ENCODE results near the gene DOK7. TPM values are rescaled to one million over a fixed set of nuclear protein-coding genes. Genes with fewer than 3 reads are reported as not detected.

DOK7 gene
- total RNA-seq, 1 experiment from 2014 or later: not detected

DNA sequence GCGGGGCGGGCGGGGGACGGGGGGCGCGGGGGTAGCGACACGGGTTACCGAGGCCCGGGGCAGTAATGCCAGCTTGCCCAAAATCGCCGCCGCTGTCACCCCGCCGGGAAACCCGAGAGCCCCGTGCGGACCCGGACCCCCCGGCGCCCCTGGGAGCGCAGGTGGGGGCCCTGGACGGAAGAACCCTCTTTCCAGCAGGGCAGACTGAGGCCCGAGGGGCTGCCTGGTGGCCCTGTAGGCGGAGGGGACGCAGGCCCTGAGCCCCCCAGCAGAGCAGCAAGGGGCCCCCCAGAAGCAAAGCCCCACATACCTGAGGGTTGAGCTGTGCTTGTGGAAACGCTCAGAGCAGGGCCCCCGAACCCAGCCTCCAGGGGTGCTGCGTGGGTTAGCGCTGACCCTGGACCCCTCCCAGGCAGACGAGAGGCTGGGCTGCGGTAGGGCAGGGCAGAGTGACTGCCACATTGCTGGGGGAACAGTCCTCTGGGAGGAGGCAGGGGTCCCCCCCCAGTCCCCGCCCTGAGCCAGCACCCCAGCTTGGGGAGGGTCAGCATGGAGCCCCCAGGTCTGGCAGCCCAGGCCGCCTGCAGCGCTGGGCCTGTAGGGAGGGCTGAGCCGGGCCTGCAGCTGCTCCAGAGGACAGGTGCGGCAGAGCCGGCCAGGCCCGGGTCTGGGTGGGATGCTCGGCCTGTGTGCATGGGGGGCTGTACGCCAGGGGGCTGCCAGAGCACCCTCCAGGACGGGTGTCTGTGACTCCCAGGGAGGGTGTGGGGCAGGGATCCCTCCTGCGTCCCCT, 646 bp downstream of the DOK7 start:
- intact Hi-C loops (cut with micrococcal nuclease; ENCODE audit: unreplicated experiment): no loop called here
- no TSS peak for BruUV-seq (replicated peaks)
- H3K27me3 ChIP-seq (replicated peaks; ENCODE audit: insufficient read depth, low read depth, low read length, poor library complexity): no peaks in the 10 kb centered on the region
- no peak overlapping the region for H3K27ac ChIP-seq (ENCODE audit: low read depth, low read length, poor library complexity, severe bottlenecking)
- ChIA-PET CTCF (no interaction called here), POLR2A (ENCODE audit: low non-redundant PET) (no interaction called here)
- H3K36me3 ChIP-seq (ENCODE audit: insufficient read depth, low read length, poor library complexity, severe bottlenecking): no peaks in the 10 kb centered on the region
- no peaks in the 10 kb centered on the region for H3K4me1 ChIP-seq (ENCODE audit: insufficient read depth, low read length, poor library complexity, severe bottlenecking)
- no peak overlapping the region for H3K4me3 ChIP-seq (ENCODE audit: low read depth, low read length, poor library complexity, severe bottlenecking)
- TF ChIP-seq EZH2 (IDR thresholded peaks at IDR 0.05; ENCODE audit: borderline replicate concordance, low read depth, low read length, poor library complexity, severe bottlenecking): no peak
- TF ChIP-seq, protein P1, sequence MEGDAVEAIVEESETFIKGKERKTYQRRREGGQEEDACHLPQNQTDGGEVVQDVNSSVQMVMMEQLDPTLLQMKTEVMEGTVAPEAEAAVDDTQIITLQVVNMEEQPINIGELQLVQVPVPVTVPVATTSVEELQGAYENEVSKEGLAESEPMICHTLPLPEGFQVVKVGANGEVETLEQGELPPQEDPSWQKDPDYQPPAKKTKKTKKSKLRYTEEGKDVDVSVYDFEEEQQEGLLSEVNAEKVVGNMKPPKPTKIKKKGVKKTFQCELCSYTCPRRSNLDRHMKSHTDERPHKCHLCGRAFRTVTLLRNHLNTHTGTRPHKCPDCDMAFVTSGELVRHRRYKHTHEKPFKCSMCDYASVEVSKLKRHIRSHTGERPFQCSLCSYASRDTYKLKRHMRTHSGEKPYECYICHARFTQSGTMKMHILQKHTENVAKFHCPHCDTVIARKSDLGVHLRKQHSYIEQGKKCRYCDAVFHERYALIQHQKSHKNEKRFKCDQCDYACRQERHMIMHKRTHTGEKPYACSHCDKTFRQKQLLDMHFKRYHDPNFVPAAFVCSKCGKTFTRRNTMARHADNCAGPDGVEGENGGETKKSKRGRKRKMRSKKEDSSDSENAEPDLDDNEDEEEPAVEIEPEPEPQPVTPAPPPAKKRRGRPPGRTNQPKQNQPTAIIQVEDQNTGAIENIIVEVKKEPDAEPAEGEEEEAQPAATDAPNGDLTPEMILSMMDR (conservative IDR thresholded peaks at IDR 0.05; ENCODE audit: low read depth, low read length): no peak
- DNase-seq (ENCODE audit: low spot score): no peak
- no peaks in the 10 kb centered on the region for H3K9me3 ChIP-seq (ENCODE audit: low read depth, low read length, poor library complexity, severe bottlenecking)

DNA sequence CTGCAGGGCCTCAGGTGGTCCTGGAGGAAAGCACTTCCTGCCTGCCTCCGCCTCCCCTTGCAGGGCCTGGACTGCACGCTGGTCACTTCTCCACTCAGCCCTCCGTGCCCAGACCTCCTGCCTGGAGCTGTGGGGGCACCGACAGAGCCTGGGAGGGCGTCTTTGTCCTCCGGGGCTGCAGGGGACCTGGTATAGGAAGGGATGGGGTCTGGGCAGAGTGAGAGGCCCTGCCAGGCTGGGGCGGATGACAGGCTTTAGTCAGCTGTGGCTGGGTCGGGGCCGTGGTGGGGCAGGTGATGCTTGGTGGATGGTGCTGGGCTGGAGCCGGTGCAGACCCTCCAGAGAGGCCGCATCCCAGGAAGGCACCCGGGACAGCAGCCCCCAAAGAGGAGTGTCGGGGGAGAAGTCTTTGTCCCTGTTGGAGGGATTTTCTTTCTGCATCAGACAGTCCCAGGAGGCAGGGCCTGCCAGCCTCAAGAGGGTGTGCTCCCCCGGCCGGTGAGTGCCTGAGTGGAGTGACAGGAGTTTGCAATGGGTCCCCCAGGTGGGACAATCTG, 1.3 kb downstream of the DOK7 start:
- POLR2A ChIA-PET (ENCODE audit: low non-redundant PET): no interaction called here
- Histone ChIP-seq H3K9me3 (ENCODE audit: low read depth, low read length, poor library complexity, severe bottlenecking) (no peaks in the 10 kb centered on the region), H3K36me3 (ENCODE audit: insufficient read depth, low read length, poor library complexity, severe bottlenecking) (no peaks in the 10 kb centered on the region), H3K4me3 (ENCODE audit: low read depth, low read length, poor library complexity, severe bottlenecking) (no peak overlapping the region), H3K27ac (ENCODE audit: low read depth, low read length, poor library complexity, severe bottlenecking) (no peak overlapping the region), H3K27me3 (replicated peaks; ENCODE audit: insufficient read depth, low read depth, low read length, poor library complexity) (no peaks in the 10 kb centered on the region), H3K4me1 (ENCODE audit: insufficient read depth, low read length, poor library complexity, severe bottlenecking) (no peaks in the 10 kb centered on the region)
- no peak for TF ChIP-seq EZH2 (IDR thresholded peaks at IDR 0.05; ENCODE audit: borderline replicate concordance, low read depth, low read length, poor library complexity, severe bottlenecking)
- TF ChIP-seq, protein P1 (conservative IDR thresholded peaks at IDR 0.05; ENCODE audit: low read depth, low read length): no peak
- CTCF ChIA-PET: no interaction called here
- no peak for DNase-seq (ENCODE audit: low spot score)
- intact Hi-C loops (cut with micrococcal nuclease; ENCODE audit: unreplicated experiment): no loop called here
- no TSS peak for BruUV-seq (replicated peaks)

DNA sequence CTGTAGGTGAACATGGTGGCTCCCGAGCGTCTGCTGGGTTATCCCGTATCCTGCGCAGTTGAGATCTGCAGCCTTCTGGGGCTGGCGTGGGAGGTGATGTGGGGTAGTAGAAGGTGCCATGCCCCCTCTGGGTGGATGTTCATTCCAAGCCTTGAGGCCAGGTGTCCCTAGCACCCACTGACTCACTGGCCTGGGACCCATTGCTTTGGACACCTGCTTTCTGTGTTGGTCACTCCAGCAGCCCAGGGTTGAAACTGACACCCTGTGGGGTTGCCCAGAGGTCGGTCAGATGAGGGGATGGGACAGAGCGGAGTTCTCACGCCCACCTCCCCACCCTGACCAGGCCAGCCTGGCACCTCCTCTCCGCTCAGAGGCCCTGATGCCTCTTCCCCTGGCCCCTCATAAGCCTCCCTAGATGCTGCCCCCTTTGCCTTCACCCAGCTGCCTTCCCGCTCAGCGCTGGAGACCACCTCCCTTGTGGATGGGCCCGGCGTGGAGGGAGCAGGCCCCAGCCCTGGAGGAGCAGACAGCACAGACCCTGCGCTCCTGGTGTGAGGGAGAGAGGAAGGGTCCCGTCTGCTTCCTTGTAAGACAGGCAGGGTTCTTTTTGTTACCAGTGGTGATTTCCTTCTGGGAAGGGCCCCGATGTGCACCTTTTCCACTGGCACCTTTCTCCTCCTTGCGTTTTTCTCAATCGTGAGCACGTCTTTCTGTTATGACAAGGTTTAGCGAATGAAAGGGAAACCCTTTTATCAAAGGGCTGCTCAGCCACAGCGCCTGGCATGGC, 2.0 kb downstream of the DOK7 start:
- no peak for TF ChIP-seq EZH2 (IDR thresholded peaks at IDR 0.05; ENCODE audit: borderline replicate concordance, low read depth, low read length, poor library complexity, severe bottlenecking)
- TF ChIP-seq, protein P1 (conservative IDR thresholded peaks at IDR 0.05; ENCODE audit: low read depth, low read length): no peak
- H3K9me3 ChIP-seq (ENCODE audit: low read depth, low read length, poor library complexity, severe bottlenecking): no peaks in the 10 kb centered on the region
- H3K27me3 ChIP-seq (replicated peaks; ENCODE audit: insufficient read depth, low read depth, low read length, poor library complexity): no peaks in the 10 kb centered on the region
- no peak overlapping the region for H3K4me3 ChIP-seq (ENCODE audit: low read depth, low read length, poor library complexity, severe bottlenecking)
- H3K27ac ChIP-seq (ENCODE audit: low read depth, low read length, poor library complexity, severe bottlenecking): no peak overlapping the region
- DNase-seq (ENCODE audit: low spot score): no peak
- H3K4me1 ChIP-seq (ENCODE audit: insufficient read depth, low read length, poor library complexity, severe bottlenecking): no peaks in the 10 kb centered on the region
- H3K36me3 ChIP-seq (ENCODE audit: insufficient read depth, low read length, poor library complexity, severe bottlenecking): no peaks in the 10 kb centered on the region
- POLR2A ChIA-PET (ENCODE audit: low non-redundant PET): no interaction called here
- no TSS peak for BruUV-seq (replicated peaks)
- CTCF ChIA-PET: no interaction called here
- intact Hi-C loops (cut with micrococcal nuclease; ENCODE audit: unreplicated experiment): no loop called here

Data from A673 (cell line).